Tibial nerve (tissue), 3 donors: ENCODE data around the gene ITGA11.

Source experiments
- CTCF ChIP-seq, 5 experiments: fragments of 200-600 bp in 3 of 5; fragments of 450-650 bp in 2 of 5; sonication (generic) in 3 of 5; IDR thresholded peaks; one replicate each; pipeline ENCODE4 v1.5.1; 2016 to 2019; ENCODE audit warnings: antibody characterized with exemption in 5 of 5, mild to moderate bottlenecking in 3 of 5, moderate library complexity in 2 of 5
- POLR2A ChIP-seq, 2 donors: fragments of 450-650 bp; IDR thresholded peaks; one replicate each; pipeline ENCODE4 v1.6.1; 2017; ENCODE audit warnings: antibody characterized with exemption in 2 of 2, mild to moderate bottlenecking in 2 of 2, moderate library complexity in 2 of 2

DNA sequence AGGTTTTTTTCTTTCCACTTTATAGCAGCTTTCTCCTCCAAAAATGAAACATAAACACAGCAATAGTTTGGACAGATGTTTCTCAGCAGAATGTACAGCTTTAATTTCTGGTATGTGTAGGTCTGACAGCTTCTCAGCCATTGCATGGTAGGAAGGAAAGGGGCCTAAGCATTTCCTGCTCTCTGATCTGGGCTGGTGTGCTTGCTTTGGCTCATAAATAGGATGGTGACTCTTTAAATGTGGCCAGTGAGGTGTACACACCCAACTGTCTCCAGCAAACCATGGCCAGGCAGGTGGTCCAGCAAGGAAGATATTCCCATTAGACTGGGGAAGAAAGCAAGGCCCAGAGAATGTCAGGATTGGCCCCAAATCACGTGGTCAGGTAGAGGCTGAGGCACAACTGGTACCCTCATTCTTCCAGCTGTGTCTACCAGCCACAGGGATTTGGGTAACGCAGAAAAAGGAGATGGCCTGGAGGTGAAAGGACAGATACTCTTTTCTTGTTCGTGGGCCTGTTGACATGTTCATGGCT lies 52.1 kb downstream of the ITGA11 start:
- TF ChIP-seq CTCF (IDR thresholded peaks at IDR 0.05) (no peak), POLR2A (IDR thresholded peaks at IDR 0.05) (no peak)
